Endodermal cell (in vitro differentiated cells): ENCODE results near the gene CPT1A. TPM values are rescaled to one million over a fixed set of nuclear protein-coding genes. Genes with fewer than 3 reads are reported as not detected.

ENCODE experiments used
- DNase-seq: peaks from one replicate; pipeline ENCODE4 v3.0.0-alpha.2; 2017
- H3K27ac ChIP-seq: 2 replicates; pipeline ENCODE4 v1.5.1; 2013; ENCODE audit warnings: mild to moderate bottlenecking, low read depth, low read length, moderate library complexity
- H3K27me3 ChIP-seq: 2 replicates; pipeline ENCODE4 v1.6.1; 2013; ENCODE audit warnings: mild to moderate bottlenecking, low read length, moderate library complexity; ENCODE audit not compliant: insufficient read depth, control insufficient read depth, poor library complexity, severe bottlenecking
- H3K36me3 ChIP-seq: 2 replicates; pipeline ENCODE4 v1.7.0; 2013; ENCODE audit warnings: mild to moderate bottlenecking, low read length, moderate library complexity; ENCODE audit not compliant: control insufficient read depth, insufficient read depth
- H3K4me1 ChIP-seq: one replicate; pipeline ENCODE4 v1.7.0; 2013; ENCODE audit warnings: low read length; ENCODE audit not compliant: control insufficient read depth, insufficient read depth
- H3K4me3 ChIP-seq: 2 replicates; pipeline ENCODE4 v1.5.1; 2013; ENCODE audit warnings: mild to moderate bottlenecking, low read length, moderate library complexity
- H3K9ac ChIP-seq: 2 replicates; pipeline ENCODE4 v1.6.1; 2013; ENCODE audit warnings: mild to moderate bottlenecking, low read length, moderate library complexity; ENCODE audit not compliant: poor library complexity, severe bottlenecking; ENCODE audit errors: extremely low read depth
- H3K9me3 ChIP-seq: 2 replicates; pipeline ENCODE4 v1.6.1; 2013; ENCODE audit warnings: mild to moderate bottlenecking, low read length, moderate library complexity; ENCODE audit not compliant: control insufficient read depth
- H3K27ac Mint-ChIP-seq: 2 replicates; pipeline ENCODE4 v1.8.0; 2020; ENCODE audit warnings: mixed read lengths
- H3K27me3 Mint-ChIP-seq: 2 replicates; pipeline ENCODE4 v1.8.0; 2021; ENCODE audit warnings: mild to moderate bottlenecking, mixed read lengths; ENCODE audit not compliant: insufficient read depth
- H3K36me3 Mint-ChIP-seq: 2 replicates; pipeline ENCODE4 v1.8.0; 2020; ENCODE audit warnings: low read depth, mixed read lengths
- H3K4me1 Mint-ChIP-seq: 2 replicates; pipeline ENCODE4 v1.8.0; 2020; ENCODE audit warnings: mixed read lengths
- H3K4me3 Mint-ChIP-seq: 2 replicates; pipeline ENCODE4 v1.8.0; 2020; ENCODE audit warnings: mild to moderate bottlenecking, moderate library complexity, mixed read lengths
- H3K9me3 Mint-ChIP-seq: 2 replicates; pipeline ENCODE4 v1.8.0; 2020; ENCODE audit warnings: mild to moderate bottlenecking, mixed read lengths
- CTCF ChIP-seq: fragments of 200-600 bp; sonication (generic); conservative IDR thresholded peaks from 2 replicates; pipeline ENCODE4 v1.5.0; 2021; ENCODE audit warnings: antibody characterized with exemption, mild to moderate bottlenecking
- WGBS, 2 experiments: methylation state at CpG; one replicate each; pipeline versions ENCODE4 v1.1.5 to v1.1.7; 2013; ENCODE audit warnings: missing lambda C conversion rate in 2 of 2, mixed read lengths in 1 of 2; ENCODE audit not compliant: insufficient coverage in 1 of 2, insufficient read length in 1 of 2; 5-methylcytosine and 5-hydroxymethylcytosine counted together
- total RNA-seq, 2 donors: library from RNA; stranded (reverse); fragmentation: NEBNext Ultra II Directional in 1 of 2; extraction: Animal tissue kit (Norgen Biotek cat#: 25700) in 1 of 2; gene quantifications; 2 replicates in 1 of 2; 3 replicates in 1 of 2; pipeline ENCODE4 v1.2.1, GENCODE V29; 2021

Gene CPT1A
- total RNA-seq, 2 donors from 2014 or later = 3.3 to 7.3 TPM

- Histone ChIP-seq H3K9ac (no peak overlapping the region), H3K27me3 (no peaks in the 10 kb centered on the region), H3K27ac (no peak overlapping the region), H3K9me3 (no peaks in the 10 kb centered on the region), H3K36me3 (peaks cover 4% of the 10 kb centered on the region), H3K4me3 (no peak overlapping the region), H3K4me1 (peaks cover 5% of the 10 kb centered on the region)
- peaks cover 22% of the 10 kb centered on the region for H3K36me3 Mint-ChIP-seq
- peaks cover 12% of the 10 kb centered on the region for H3K4me1 Mint-ChIP-seq
- no peak for TF ChIP-seq CTCF
- 88 to 91% methylated on average over 10 to 12 of the region's 13 CpGs for WGBS, 2 experiments
- no peaks in the 10 kb centered on the region for H3K9me3 Mint-ChIP-seq
- no peak overlapping the region for H3K4me3 Mint-ChIP-seq
- DNase-seq = no peak
- no peaks in the 10 kb centered on the region for H3K27me3 Mint-ChIP-seq
- peak overlapping the region; percentile 3 for H3K27ac Mint-ChIP-seq
These were observed 40.7 kb upstream of the CPT1A start for GRCh38 chr11:68882391-68882790.

- TF ChIP-seq CTCF = no peak
- Histone ChIP-seq H3K4me3 (no peak overlapping the region), H3K4me1 (peaks cover 5% of the 10 kb centered on the region), H3K9me3 (no peaks in the 10 kb centered on the region), H3K36me3 (no peaks in the 10 kb centered on the region), H3K27me3 (no peaks in the 10 kb centered on the region), H3K27ac (no peak overlapping the region), H3K9ac (no peak overlapping the region)
- Mint-ChIP-seq H3K27ac (no peak overlapping the region), H3K4me3 (no peak overlapping the region), H3K9me3 (no peaks in the 10 kb centered on the region), H3K36me3 (peaks cover 19% of the 10 kb centered on the region), H3K4me1 (peaks cover 12% of the 10 kb centered on the region), H3K27me3 (no peaks in the 10 kb centered on the region)
- DNase-seq = no peak
- WGBS, 2 experiments = 87 to 100% methylated on average over 1 to 2 of the region's 2 CpGs
These were observed 39.6 kb upstream of the CPT1A start for GRCh38 chr11:68881320-68881719.

- Mint-ChIP-seq H3K27me3 (no peaks in the 10 kb centered on the region), H3K4me3 (no peak overlapping the region), H3K9me3 (no peaks in the 10 kb centered on the region), H3K36me3 (peaks cover 19% of the 10 kb centered on the region), H3K27ac (no peak overlapping the region), H3K4me1 (peaks cover 12% of the 10 kb centered on the region)
- H3K27ac ChIP-seq = no peak overlapping the region
- WGBS, 2 experiments = 92 to 96% methylated on average over 4 to 5 of the region's 5 CpGs
- DNase-seq = no peak
- no peaks in the 10 kb centered on the region for H3K9me3 ChIP-seq
- no peaks in the 10 kb centered on the region for H3K36me3 ChIP-seq
- no peak for TF ChIP-seq CTCF
- H3K4me3 ChIP-seq = no peak overlapping the region
- no peak overlapping the region for H3K9ac ChIP-seq
- peaks cover 5% of the 10 kb centered on the region for H3K4me1 ChIP-seq
- no peaks in the 10 kb centered on the region for H3K27me3 ChIP-seq
These were observed 39.1 kb upstream of the CPT1A start for GRCh38 chr11:68880851-68881250.
